Stimulated activated CD4-positive, alpha-beta T cell treated with anti-CD3 and anti-CD28 coated beads, Interleukin-1b, Interleukin-23, amount 100 ng/mL, for 4 hours (primary cell): ENCODE results near the gene DENND6A.
"Not testable (repeated sequence)": the region's sequence is repeated elsewhere in the genome, so short reads cannot be mapped to it uniquely, and the experiment has no call there.

Experiments used
- DNase-seq, 2 donors: peaks; one replicate each; pipeline ENCODE4 v3.0.0-alpha.2; 2020; ENCODE audit warnings: low read depth in 2 of 2

The DENND6A gene

DNA sequence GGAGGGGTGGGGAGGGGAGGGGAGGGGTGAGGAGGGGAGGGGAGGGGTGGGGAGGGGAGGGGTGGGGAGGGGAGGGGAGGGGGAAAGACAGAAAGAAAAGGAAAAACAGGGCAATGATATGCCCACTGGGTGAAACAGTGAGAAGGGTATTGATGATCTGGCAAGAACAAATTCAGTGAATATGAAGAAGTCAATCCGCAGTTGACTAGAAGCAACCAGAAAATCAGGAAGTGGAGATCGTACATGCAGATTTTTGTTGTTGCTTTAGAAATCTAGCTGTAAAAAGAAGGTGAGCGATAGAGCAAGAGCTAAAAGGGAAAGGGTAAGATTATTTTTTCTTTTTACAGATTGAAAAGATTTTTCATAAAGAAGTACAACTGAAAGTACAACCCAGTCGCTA lies 48.1 kb downstream of the DENND6A start:
- no peak for DNase-seq

DNA sequence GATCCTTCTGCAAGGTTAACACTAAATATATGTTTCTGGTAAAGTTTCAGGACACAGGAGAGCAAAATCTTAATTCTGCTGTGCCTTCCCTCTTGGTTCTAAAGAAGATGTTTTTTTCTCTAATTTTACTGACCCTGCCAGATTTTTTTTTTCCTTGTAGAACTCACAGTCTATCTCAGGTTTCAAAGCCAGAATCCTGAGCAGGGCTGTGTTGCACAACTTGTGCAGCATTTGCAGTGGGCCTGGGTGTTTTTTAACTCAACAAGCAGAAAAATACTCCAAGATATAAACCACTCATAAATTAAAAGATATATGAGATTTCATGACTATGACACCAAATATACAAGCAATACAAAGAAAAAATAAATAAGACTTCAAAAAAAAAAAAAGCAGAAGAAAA lies 55.5 kb downstream of the DENND6A start:
- no peak for DNase-seq

- not testable (repeated sequence) for DNase-seq
These were observed 58.6 kb downstream of the DENND6A start for GRCh38 chr3:57634259-57634658.

GRCh38 chr3:57627976-57628375 lies 64.9 kb downstream of the DENND6A start:
- no peak for DNase-seq

DNA sequence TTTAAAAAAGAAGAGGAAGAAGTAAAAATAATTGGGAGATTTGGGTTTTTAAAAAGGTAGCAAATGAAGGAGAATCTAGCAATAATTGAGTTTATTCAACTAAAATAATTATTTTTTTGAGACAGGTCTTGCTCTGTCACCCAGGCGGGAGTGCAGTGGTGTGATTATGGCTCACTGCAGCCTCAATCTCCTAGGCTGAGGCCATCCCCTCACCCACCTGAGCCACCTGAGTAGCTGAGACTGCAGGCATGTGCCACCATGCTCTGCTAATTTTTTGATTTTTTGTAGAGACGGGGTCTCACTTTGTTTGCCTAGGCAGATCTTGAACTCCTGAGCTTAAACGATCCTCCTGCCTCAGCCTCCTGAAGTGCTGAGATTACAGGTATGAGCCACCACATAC lies 68.1 kb downstream of the DENND6A start:
- no peak for DNase-seq

GRCh38 chr3:57622362-57622761 lies 70.5 kb downstream of the DENND6A start:
- DNase-seq: no peak

GRCh38 chr3:57617739-57618138 lies 75.1 kb downstream of the DENND6A start:
- no peak for DNase-seq

DNA sequence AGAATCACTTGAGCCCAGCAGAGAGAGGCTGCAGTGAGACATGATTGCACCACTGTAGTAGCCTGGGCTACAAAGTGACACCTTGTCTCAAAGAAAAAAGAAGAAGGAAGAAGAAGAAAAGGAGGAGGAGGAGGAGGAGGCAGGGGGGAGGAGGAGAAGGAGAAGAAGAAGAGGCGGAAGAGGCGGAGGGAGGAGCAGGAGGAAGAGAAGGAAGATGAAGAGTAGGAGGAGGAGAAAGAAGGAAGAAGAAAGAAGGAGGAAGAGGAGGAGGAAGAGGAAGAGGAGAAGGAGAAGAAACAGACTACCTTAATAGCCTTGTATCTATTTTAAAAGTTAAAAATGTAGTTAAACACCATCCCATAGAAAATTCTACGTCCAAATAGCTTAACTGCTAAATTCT lies 76.6 kb downstream of the DENND6A start:
- no peak for DNase-seq

- DNase-seq: not testable (repeated sequence)
These were observed 81.0 kb downstream of the DENND6A start for GRCh38 chr3:57611870-57612269.

DNA sequence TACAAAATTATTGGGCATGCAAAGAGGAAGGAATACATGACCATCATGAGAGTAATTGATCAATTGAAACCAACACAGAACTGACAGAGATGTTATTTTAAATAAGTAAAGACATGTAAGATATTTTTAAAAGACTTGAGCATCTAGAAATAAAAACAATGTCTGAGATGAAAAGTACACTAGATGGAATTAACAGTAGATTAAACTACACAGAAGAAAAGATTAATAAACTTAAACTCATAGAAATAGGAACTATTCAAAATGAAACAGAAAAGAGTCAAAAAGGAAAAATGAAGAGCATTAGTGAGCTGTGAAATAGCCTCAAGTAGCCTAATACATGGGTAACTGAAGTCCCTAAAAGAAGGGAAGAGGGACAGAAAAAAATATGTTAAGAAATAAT lies 87.2 kb downstream of the DENND6A start:
- DNase-seq: no peak

DNA sequence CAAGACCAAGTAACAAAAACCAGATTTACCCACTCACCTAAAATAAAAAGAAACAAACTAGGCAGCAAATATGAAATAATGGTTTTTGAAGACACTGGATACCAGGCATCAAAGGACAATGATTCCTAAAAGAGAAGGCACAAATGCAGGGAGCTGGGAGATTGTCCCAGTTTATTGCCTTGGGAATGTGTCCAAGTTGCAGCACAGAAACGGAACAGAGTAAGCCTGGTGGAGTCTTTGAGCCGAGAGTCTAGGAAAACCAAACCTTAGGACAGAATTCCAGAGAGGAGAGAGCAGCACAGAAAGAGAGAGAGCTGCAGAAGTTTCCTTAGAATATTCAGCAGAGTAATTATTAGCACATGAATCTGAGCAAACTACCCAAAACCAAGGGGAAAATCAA lies 87.9 kb downstream of the DENND6A start:
- no peak for DNase-seq

- DNase-seq: no peak
These were observed 92.7 kb downstream of the DENND6A start for GRCh38 chr3:57600195-57600594.

DNA sequence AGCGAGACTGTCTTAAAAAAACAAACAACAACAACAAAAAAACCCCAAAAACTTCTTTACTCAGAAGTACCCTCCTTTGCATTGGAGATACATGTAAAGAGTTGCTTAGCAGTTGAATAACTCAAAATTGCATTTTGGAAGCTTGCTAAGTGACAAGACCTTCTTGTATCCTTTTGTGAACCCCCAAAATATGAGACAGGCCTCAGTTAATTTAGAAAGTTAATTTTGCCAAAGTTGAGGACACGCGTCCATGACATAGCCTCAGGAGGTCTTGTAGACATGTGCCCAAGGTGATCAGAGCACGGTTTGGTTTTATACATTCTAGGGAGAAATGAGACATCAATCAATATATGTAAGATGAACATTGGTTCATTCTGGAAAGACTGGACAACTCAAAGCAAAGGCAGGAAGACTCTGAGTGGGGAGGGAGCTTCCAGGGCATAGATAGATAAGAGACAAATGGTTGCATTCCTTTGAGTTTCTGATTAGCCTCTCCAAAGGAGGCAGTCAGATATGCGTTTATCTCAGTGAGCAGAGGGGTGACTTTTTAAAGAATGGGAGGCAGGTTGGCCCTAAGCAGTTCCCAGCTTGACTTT lies 94.0 kb downstream of the DENND6A start:
- no peak for DNase-seq

- peak; percentile 96 to 99 for DNase-seq
These were observed 95.6 kb downstream of the DENND6A start, which contains the start of gene ARF4 for GRCh38 chr3:57597127-57597923. Gene ARF4 (minus strand): TSS chr3:57597344. CDS start chr3:57597140, 204 bp downstream.

DNA sequence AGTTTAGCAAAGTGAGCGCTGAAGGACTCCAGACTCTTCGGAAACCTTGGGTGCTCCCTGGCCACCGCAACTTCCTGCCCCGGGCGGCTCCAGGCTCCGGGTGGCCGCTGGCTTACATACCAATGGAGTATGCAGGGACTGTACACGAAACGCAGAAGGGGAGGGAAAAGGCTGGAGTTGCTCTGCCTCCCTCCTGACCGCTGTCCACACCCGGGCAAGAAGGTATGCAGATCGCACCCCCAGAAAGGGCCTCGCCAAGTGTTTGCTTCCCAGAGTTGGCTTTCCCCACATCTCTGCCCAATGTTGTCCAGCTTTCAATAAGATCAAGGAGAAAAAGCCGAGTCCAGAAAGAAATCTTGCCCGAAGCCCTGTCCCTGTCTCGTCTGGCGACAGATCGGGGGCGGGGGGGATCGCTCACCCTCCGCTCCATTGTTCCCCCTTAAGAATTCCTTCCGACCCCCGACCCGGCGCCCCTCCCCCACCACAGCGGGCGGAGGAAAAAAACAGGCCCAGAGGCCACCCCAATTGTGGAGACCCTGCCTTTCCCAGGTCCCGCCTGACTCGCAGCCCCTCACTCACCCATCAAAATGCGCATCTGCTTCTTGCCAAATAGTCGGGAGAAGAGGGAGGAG lies 96.3 kb downstream of the DENND6A start:
- peak; percentile 27 to 31 for DNase-seq

DNA sequence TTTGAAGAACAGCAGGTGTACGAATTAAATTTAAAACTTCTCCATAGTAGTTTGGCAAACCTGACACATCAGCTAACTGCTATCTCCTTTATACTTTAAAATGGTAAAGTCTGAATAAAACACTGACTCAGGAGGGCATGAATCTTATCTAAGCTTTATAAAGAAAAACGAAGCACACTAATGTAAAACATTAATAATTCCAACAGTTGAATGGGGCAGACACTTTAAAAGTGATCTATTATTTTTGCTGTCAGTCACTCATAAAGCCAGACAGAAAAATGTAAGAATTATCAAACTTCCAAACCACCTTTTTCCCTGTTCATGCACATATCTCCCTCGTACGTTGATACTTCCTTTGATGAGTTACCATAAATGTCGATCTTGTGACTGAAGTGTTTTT lies 98.3 kb downstream of the DENND6A start:
- DNase-seq: no peak

- no peak for DNase-seq
These were observed 98.7 kb downstream of the DENND6A start for GRCh38 chr3:57594144-57594543.

DNA sequence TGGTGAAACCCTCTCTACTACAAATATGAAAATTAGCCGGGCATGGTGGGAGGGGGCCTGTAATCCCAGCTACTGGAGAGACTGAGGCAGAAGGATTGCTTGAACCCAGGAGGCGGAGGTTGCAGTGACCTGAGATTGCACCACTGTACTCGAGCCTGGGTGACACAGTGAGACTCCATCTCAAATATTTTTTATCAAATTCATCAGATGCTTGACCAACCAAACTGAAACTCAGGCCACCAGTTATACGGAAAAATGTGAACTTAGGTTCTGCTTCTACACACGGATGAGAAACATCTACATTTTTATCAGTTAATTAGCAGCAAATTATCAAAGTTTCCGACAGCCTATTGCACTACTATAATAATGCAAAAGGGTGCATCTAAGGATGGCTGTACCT lies 100.6 kb downstream of the DENND6A start:
- DNase-seq: no peak

GRCh38 chr3:57587905-57588304 lies 105.0 kb downstream of the DENND6A start:
- no peak for DNase-seq

DNA sequence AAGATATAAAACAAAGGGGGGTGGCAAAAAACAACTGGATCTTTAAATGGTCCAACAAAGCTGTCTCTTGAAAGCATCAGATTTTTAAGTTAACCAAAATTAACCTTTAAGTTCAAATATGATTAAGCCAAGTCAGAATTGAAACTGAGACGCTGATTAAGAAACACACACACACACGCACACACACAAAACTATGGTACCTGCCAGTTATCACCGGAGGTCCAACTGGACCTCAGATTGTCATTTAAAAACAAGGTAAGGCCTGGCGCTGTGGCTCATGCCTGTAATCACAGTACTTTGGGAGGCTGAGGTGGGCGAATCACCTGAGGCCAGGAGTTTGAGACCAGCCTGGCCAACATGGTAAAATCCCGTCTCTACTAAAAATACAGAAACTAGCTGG lies 106.1 kb downstream of the DENND6A start:
- no peak for DNase-seq

DNA sequence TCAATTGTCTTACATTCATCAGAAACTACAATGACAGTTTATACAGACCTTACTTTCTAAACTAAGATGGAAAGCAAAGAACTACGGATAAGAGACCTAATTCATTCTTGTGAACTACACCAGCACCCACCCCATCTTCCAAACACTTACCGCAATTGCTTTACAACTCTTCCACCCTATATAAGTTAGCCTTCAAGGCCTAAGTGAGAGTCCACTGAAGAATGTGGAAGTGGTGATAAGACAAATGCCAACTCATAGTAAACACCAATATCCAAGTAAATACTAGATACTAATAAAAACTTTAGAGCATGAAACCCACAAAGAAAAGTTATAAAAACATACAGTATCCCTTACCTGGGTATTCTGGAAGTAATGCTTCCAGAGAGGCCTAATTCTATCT lies 109.3 kb downstream of the DENND6A start:
- DNase-seq: no peak

DNA sequence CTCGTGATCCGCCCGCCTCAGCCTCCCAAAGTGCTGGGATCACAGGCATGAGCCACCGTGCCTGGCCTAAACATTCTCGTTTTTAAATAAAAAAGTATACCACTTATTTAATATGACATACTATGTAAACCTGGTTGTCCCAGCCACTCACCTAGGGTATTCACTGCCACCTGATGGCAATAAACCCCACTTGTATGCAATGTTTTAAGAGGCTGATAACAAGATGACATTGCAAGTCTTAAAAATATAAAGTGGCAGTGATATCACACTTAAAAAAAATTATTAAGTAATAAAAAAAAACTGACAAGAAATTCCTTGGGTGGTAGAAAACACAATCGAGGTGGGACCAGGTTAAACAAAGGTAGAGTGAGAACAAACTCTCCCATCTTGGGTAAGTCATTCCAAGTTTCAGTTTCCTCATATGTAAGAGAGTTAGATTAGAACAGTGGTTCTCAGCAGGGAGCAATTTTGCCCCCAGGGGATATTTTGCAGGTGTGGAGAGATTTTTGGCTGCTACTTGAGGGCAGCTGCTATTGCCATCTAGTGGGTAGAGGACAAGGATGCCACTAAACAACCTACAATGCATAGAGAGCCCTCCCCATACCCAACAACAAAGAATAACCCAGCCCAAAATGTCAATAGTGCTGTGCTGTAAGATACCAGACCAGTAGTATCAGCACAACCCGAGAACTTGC lies 110.3 kb downstream of the DENND6A start:
- no peak for DNase-seq
